HG03025 (cell line): ENCODE measurements around the gene GOLGA6D.
"Not testable (repeated sequence)": the region's sequence is repeated elsewhere in the genome, so short reads cannot be mapped to it uniquely, and the experiment has no call there.

Source experiments
- ATAC-seq: cut with Tn5 transposase; IDR thresholded peaks from one replicate; pipeline ENCODE4 v1.9.1; 2021; ENCODE audit warnings: mild to moderate bottlenecking, moderate library complexity; ENCODE audit not compliant: unreplicated experiment, low FRiP score

Gene GOLGA6D

DNA sequence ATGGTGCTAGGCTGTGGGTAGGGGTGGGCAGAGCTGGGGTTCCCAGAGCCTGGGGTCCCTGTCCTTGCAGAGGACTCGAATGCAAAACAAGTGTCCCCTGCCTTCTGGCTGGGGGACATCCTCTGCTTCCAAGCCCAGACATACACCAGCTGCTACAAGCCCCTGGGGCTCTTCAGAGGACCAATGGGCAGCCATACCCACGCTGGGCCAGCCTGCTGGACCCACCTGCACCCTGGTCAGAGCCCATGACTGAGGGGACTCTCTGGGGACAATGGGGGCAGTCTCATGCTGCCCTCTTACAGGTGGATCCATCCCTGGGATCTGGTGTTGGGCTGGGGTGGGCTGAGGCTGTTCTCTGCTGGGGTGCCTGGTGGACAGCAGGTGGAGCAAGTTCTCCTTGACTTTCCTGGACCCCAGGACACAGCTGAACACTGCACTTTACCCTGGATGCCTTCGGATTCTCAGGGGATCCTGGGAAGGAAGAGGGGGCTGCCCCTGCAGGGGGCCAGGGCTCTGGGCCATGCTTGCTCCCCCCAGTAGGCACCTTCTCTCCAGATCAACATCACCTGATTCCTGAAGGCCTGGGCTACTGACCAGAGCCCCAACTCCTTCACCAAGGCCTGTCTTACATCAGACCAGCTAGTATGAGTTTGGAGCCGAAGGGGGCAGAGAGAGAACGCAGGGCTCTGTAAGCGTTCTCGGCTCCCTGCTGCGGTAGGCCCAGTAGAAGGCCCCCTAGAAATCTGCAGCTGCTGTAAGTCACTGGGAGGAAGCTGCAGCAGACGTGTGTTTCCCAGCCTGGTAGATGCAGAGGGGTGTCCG, 46.1 kb downstream of the GOLGA6D start:
- no peak for ATAC-seq

- no peak for ATAC-seq
Observed at GRCh38 chr15:75329571-75329970, 46.9 kb downstream of the GOLGA6D start.

DNA sequence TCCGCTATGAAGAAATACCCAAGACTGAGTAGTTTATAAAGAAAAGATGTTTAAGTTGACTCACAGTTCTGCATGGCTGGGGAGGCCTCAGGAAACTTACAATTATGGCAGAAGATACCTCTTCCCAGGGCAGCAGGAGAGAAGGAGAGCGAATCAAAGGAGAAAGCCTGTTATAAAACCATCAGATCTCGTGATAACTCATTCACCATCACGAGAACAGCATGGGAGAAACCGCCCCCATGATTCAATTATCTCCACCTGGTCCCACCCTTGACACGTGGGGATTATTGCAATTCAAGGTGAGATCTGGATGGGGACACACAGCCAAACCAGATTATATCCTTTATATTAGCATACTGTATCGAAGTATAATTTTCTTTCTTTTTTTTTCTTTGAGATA, 49.5 kb downstream of the GOLGA6D start:
- not testable (repeated sequence) for ATAC-seq

- ATAC-seq, result not testable (repeated sequence)
Observed at GRCh38 chr15:75333654-75334419, 51.2 kb downstream of the GOLGA6D start.

- ATAC-seq, result no peak
Observed at GRCh38 chr15:75335313-75335704, 52.7 kb downstream of the GOLGA6D start.

DNA sequence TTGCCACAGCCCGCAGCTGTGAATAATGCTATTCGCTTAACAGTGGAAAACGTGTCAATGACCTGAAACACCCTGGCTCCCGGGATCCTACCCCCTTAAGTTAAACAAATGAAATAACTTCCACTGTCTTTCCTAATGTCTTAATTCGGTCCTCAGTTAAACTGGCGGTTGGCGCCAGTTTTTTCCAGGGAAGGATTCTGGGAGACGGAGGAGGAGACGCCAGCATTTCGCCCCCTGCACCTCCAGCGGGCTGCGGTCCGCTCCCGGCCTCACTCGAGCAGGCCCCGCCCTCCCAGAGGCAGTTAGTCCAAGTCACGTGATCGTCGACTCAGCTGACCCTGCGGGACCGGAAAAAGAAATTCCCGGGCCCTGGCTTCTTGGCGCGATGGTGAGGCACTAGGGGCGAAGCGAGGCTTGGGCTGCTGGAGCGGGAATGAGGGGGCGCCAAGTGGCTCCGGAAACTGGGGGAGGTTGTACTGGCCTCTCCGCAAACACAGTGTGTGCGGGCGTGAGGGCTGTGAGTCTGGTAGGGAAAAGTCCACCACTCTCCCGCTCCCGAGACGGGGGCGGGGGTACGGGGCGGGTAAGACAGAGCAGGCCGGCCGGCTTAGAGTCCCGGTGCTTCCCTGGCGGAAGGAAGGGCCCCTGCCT, 53.2 kb downstream of the GOLGA6D start, which contains the start of gene COMMD4:
TSS of gene COMMD4 (plus strand) at position 359 of the 651 bp plus-strand sequence. CDS start at position 386, 27 bp downstream.
- no peak for ATAC-seq

DNA sequence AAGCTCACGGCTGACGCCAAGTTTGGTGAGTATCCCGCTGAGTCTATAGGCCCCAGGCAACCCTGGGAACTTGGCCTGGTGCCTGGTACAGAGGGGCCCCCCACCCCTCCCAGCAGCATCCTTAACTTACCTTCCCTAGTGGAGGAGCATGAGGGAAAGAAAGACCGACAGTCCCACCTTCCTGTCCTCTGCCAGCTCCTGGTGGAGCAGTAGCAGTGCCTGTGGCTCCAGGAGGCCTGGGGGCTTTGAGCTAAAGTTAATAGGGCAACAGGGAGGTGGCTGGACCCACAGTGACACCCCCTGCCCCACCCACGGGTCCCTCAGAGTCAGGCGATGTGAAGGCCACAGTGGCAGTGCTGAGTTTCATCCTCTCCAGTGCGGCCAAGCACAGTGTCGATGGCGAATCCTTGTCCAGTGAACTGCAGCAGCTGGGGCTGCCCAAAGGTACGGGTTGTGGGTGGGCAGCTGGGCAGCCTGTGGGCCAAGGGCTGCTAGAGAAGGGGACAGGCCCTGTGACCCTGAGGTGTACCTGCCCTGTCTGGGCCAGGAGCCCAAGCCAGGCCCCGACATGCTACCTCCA, 56.1 kb downstream of the GOLGA6D start:
- no peak for ATAC-seq

DNA sequence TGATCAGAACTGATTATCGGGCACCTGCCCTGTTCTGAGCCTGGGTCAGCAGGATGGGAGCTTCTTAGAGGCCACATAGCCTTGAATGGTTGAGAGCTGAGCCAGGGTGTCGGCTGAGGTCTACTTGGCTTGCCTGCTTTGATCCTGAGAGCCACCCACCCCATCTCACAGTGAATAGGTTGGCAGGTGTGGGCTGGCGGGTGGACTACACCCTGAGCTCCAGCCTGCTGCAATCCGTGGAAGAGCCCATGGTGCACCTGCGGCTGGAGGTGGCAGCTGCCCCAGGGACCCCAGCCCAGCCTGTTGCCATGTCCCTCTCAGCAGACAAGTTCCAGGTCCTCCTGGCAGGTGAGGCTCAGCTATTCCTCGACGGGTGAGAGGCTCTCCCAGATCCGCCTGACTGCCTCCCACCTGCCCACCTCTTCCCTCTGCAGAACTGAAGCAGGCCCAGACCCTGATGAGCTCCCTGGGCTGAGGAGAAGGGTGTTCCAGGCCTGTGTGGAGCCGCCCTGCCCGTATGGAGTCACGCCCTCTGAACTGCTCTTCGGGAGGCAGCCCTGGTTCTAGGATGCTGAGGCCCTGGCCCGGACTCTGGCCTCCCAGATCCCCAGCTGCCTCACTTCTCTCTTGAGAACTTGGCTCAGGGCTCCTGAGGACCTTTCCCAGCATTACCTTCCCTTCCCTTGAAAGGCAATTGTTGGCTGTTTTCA, 57.1 kb downstream of the GOLGA6D start:
- no peak for ATAC-seq

GRCh38 chr15:75342221-75342620, 59.6 kb downstream of the GOLGA6D start:
- no peak for ATAC-seq

- ATAC-seq, result not testable (repeated sequence)
Observed at GRCh38 chr15:75343953-75344352, 61.3 kb downstream of the GOLGA6D start.
